ENCODE results near the gene DHRS13. TPM values are rescaled to one million over a fixed set of nuclear protein-coding genes. Genes with fewer than 3 reads are reported as not detected.

The DHRS13 gene
- total RNA-seq, 1 donor from 2014 or later: 11.8 TPM

DNA sequence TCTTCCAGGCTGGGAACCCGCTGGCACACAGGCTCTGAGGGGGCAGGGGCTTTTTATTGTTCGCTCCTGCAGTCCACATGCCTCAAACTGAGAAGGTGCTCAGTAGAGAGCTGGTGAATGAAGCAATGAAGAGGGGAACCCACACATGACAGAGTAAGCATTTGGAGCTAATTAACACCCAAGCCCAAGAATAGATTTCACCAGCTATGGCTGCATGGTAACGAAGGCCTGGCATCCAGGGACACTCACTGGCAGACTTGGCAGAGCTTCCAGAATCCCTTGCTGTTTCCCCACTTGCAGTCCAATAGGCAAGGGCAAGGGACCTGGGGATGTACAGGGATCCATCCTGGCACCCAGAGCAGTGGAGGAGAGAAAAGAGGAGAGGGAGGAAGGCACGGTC lies 17.5 kb downstream of the DHRS13 start:
- no peaks in the 10 kb centered on the region for H3K9me3 ChIP-seq
- intact Hi-C loops (cut with DNase I): no loop called here
- peaks cover 0 to 55% of the 10 kb centered on the region in 2 donors for H3K36me3 ChIP-seq
- DNase-seq (ENCODE audit: extremely low spot score in 2 of 2): no peak
- TF ChIP-seq, protein P1, sequence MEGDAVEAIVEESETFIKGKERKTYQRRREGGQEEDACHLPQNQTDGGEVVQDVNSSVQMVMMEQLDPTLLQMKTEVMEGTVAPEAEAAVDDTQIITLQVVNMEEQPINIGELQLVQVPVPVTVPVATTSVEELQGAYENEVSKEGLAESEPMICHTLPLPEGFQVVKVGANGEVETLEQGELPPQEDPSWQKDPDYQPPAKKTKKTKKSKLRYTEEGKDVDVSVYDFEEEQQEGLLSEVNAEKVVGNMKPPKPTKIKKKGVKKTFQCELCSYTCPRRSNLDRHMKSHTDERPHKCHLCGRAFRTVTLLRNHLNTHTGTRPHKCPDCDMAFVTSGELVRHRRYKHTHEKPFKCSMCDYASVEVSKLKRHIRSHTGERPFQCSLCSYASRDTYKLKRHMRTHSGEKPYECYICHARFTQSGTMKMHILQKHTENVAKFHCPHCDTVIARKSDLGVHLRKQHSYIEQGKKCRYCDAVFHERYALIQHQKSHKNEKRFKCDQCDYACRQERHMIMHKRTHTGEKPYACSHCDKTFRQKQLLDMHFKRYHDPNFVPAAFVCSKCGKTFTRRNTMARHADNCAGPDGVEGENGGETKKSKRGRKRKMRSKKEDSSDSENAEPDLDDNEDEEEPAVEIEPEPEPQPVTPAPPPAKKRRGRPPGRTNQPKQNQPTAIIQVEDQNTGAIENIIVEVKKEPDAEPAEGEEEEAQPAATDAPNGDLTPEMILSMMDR (IDR thresholded peaks at IDR 0.05): no peak
- no peak for TF ChIP-seq POLR2A (IDR thresholded peaks at IDR 0.05)
- no peak for TF ChIP-seq POLR2AphosphoS5 (IDR thresholded peaks at IDR 0.05; ENCODE audit: insufficient read depth in 1 of 2, low read depth in 1 of 2)
- no peaks in the 10 kb centered on the region for H3K27me3 ChIP-seq
- no peak overlapping the region for H3K4me3 ChIP-seq
- peaks cover 10% of the 10 kb centered on the region for H3K4me1 ChIP-seq
- no peak overlapping the region for H3K27ac ChIP-seq

DNA sequence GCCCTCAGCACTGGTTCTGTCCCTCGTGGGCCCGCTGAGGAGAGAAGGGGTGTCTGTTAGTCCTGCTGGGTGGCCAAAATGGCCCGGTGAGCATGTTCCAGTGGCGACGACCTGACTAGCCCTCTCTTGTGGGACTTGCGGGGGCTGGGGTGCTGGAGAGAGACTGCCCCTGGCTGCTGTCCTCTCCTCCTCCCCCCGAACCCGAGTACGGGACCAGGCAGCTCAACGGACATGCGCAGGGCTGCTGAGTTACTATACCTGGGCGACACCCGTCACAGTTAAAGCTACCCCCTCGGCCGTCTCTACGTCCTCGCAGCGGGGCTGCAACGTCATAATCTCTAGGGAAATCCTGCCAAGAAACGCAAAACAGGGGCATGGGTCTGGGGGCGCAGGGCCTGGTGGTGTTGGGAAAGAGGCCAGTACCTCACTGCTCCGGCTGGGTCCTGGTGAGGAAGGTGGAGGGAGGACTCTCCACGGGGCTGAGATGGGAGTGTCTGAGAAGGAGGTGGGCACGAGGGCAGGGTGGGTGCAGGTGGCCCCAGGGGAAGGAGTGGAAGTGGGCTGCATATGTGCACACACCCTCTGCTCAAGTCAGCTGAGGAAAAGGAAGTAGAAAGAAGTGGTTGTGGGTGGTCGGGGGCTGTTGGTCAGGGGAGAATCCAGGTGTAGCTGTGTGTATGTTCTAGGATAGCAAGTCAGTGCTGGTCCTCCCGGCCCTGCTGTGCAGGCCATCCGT lies 18.7 kb downstream of the DHRS13 start:
- TF ChIP-seq, protein P1 (IDR thresholded peaks at IDR 0.05): no peak
- TF ChIP-seq POLR2AphosphoS5 (IDR thresholded peaks at IDR 0.05; ENCODE audit: insufficient read depth in 1 of 2, low read depth in 1 of 2): no peak
- no peak for TF ChIP-seq POLR2A (IDR thresholded peaks at IDR 0.05)
- Histone ChIP-seq H3K9me3 (no peaks in the 10 kb centered on the region), H3K4me3 (no peak overlapping the region), H3K27me3 (no peaks in the 10 kb centered on the region), H3K36me3 (peaks cover 0 to 67% of the 10 kb centered on the region in 2 donors), H3K27ac (no peak overlapping the region), H3K4me1 (peaks cover 3% of the 10 kb centered on the region)
- peak in 1 of 2 donors; percentile 93 for DNase-seq (ENCODE audit: extremely low spot score in 2 of 2)
- intact Hi-C loops (cut with DNase I): no loop called here

DNA sequence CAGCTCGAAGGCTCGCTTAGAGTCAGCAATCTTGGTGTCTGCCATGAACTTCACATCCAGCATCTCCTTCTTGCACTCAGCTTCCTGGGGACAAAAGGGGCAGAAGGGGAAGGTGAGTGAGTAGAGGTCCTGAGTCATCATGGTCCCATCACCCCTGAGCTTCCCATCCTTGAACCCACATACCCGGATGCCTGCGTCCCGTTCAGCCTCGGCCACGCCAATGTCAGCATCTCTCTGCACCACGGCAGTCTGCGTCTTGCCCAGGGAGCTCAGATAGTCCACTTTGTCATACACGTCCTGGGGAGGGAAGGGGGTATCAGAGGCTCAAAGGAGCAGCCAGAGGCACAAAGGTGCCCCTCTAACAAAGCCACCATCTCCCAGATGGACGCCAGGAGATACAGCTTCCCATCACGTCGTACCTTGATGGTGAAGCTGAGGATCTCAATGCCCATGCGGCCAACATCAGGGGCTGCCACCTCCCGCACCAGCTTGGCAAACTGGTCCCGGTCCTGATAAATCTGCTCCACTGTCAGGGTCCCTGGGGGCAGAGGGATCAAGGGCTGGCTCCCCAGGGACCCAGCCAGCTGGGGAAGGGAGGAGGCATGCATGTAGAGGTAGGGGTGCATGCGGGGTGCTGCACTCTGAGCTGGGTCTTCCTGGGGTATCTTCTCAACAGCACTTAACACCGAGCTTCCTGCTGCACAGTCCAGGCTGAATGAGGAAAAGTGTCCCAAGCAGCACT lies 20.6 kb downstream of the DHRS13 start:
- no peaks in the 10 kb centered on the region for H3K4me1 ChIP-seq
- no peaks in the 10 kb centered on the region for H3K27me3 ChIP-seq
- H3K36me3 ChIP-seq: peaks cover 0 to 63% of the 10 kb centered on the region in 2 donors
- no peak overlapping the region for H3K27ac ChIP-seq
- DNase-seq (ENCODE audit: extremely low spot score in 2 of 2): no peak
- H3K4me3 ChIP-seq: no peak overlapping the region
- no peaks in the 10 kb centered on the region for H3K9me3 ChIP-seq
- TF ChIP-seq POLR2AphosphoS5 (IDR thresholded peaks at IDR 0.05; ENCODE audit: insufficient read depth in 1 of 2, low read depth in 1 of 2) (no peak), POLR2A (IDR thresholded peaks at IDR 0.05) (no peak)
- TF ChIP-seq, protein P1 (IDR thresholded peaks at IDR 0.05): no peak
- intact Hi-C loops (cut with DNase I): no loop called here

DNA sequence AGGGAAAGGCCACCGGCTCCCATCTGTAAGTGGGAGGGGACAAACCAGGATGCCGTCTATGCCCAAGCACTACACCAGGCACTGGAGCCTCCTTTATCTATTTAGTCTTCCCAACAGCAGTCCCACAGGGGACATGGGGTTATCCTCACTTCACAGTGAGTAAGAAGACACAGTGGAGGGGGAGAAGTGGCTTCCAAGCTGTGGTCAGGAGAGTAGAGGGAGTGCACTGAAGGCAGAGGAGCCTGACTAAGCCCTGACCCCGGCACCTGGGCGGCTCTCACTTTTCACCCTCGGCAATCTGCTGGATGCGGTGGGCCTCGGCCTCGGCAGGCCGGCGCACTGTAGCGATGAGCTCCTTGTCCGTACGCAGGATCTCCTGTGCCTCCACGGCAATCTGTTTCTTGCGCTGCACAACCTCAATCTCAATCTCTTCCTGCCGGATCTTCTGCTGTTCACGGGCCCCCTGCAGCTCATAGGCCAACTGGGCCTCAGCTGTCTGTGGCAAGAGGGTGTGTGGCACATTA lies 21.3 kb downstream of the DHRS13 start:
- H3K27me3 ChIP-seq: no peaks in the 10 kb centered on the region
- intact Hi-C loops (cut with DNase I): no loop called here
- TF ChIP-seq POLR2A (IDR thresholded peaks at IDR 0.05) (no peak), POLR2AphosphoS5 (IDR thresholded peaks at IDR 0.05; ENCODE audit: insufficient read depth in 1 of 2, low read depth in 1 of 2) (no peak)
- TF ChIP-seq, protein P1 (IDR thresholded peaks at IDR 0.05): no peak
- no peak overlapping the region for H3K27ac ChIP-seq
- DNase-seq (ENCODE audit: extremely low spot score in 2 of 2): peak in 1 of 2 donors; percentile 81
- H3K9me3 ChIP-seq: no peaks in the 10 kb centered on the region
- no peaks in the 10 kb centered on the region for H3K4me1 ChIP-seq
- H3K4me3 ChIP-seq: no peak overlapping the region
- H3K36me3 ChIP-seq: peaks cover 0 to 60% of the 10 kb centered on the region in 2 donors

Data from vagina (tissue), 2 donors.